ENCODE measurements around the gene NFATC1.
"Not testable (repeated sequence)": the region's sequence is repeated elsewhere in the genome, so short reads cannot be mapped to it uniquely, and the experiment has no call there.

The NFATC1 gene

GRCh38 chr18:79376661-79377060 lies 19.1 kb upstream of the NFATC1 start:
- DNase-seq = not testable (repeated sequence)

- DNase-seq = no peak
Observed at GRCh38 chr18:79377187-79377891, 18.4 kb upstream of the NFATC1 start.

GRCh38 chr18:79378536-79379250 lies 17.0 kb upstream of the NFATC1 start:
- DNase-seq = peak; percentile 68

- no peak for DNase-seq
Observed at GRCh38 chr18:79379251-79379905, 16.4 kb upstream of the NFATC1 start.

GRCh38 chr18:79379931-79380815 lies 15.6 kb upstream of the NFATC1 start:
- DNase-seq = no peak

- peak; percentile 69 for DNase-seq
Observed at GRCh38 chr18:79380816-79381806, 14.6 kb upstream of the NFATC1 start.

GRCh38 chr18:79381811-79382311 lies 13.9 kb upstream of the NFATC1 start:
- DNase-seq = no peak

- no peak for DNase-seq
Observed at GRCh38 chr18:79382681-79383387, 12.9 kb upstream of the NFATC1 start.

GRCh38 chr18:79383388-79384056 lies 12.2 kb upstream of the NFATC1 start:
- no peak for DNase-seq

GRCh38 chr18:79384151-79384807 lies 11.5 kb upstream of the NFATC1 start:
- DNase-seq = no peak

GRCh38 chr18:79384834-79385233 lies 10.9 kb upstream of the NFATC1 start:
- no peak for DNase-seq

GRCh38 chr18:79385326-79385707 lies 10.4 kb upstream of the NFATC1 start:
- no peak for DNase-seq

GRCh38 chr18:79385708-79386341 lies 9.9 kb upstream of the NFATC1 start:
- no peak for DNase-seq

GRCh38 chr18:79386547-79386946 lies 9.2 kb upstream of the NFATC1 start:
- no peak for DNase-seq

- no peak for DNase-seq
Observed at GRCh38 chr18:79387214-79387613, 8.5 kb upstream of the NFATC1 start.

GRCh38 chr18:79387615-79388014 lies 8.1 kb upstream of the NFATC1 start:
- no peak for DNase-seq

GRCh38 chr18:79388043-79388442 lies 7.7 kb upstream of the NFATC1 start:
- no peak for DNase-seq

- no peak for DNase-seq
Observed at GRCh38 chr18:79389689-79390088, 6.0 kb upstream of the NFATC1 start.

GRCh38 chr18:79392226-79392625 lies 3.5 kb upstream of the NFATC1 start:
- DNase-seq = no peak

Data from RPMI8226 (cell line).